Thoracic aorta (tissue), 2 donors: Measurements from ENCODE around the gene TIMP2. TPM values are rescaled to one million over a fixed set of nuclear protein-coding genes. Genes with fewer than 3 reads are reported as not detected.

Experiments
- ATAC-seq: fragments of 150-250 bp; one replicate; pipeline ENCODE4 v1.8.0; 2017; ENCODE audit warnings: low read depth; ENCODE audit not compliant: insufficient number of reproducible peaks, low FRiP score
- DNase-seq: peaks from one replicate; pipeline ENCODE4 v3.0.0-alpha.2; 2020; ENCODE audit warnings: low spot score
- H3K27ac ChIP-seq, 2 donors: fragments of 200-600 bp; sonication (generic); 1 replicate in 1 of 2; 2 replicates in 1 of 2; pipeline ENCODE4 v1.5.1; 2016; ENCODE audit warnings: mild to moderate bottlenecking in 2 of 2, moderate library complexity in 2 of 2
- H3K27me3 ChIP-seq: fragments of 200-600 bp; sonication (generic); replicated peaks from 2 replicates; pipeline ENCODE4 v1.6.0; 2016; ENCODE audit warnings: mild to moderate bottlenecking; ENCODE audit not compliant: insufficient read depth
- H3K36me3 ChIP-seq: fragments of 200-600 bp; sonication (generic); one replicate; pipeline ENCODE4 v1.5.1; 2016
- H3K4me1 ChIP-seq, 2 donors: fragments of 200-600 bp; sonication (generic); 1 replicate in 1 of 2; 2 replicates in 1 of 2; pipeline versions ENCODE4 v1.5.1 to v1.6.0; 2016; ENCODE audit warnings: low read depth in 2 of 2, mild to moderate bottlenecking in 1 of 2; ENCODE audit not compliant: control insufficient read depth in 1 of 2
- H3K4me3 ChIP-seq: fragments of 200-600 bp; sonication (generic); 2 replicates; pipeline ENCODE4 v1.5.1; 2016; ENCODE audit warnings: mild to moderate bottlenecking
- H3K9me3 ChIP-seq: fragments of 200-600 bp; sonication (generic); 2 replicates; pipeline ENCODE4 v1.5.1; 2016
- total RNA-seq, 2 donors: library from RNA; depleted of rRNA; stranded (reverse); fragments of >200 nt; gene quantifications; one replicate each; pipeline versions ENCODE4 v1.1.0 to v1.2.3, GENCODE V29; 2016
- TF ChIP-seq, protein P1 (sequence below): fragments of 200-600 bp; sonication (generic); IDR thresholded peaks from one replicate; pipeline ENCODE4 v1.5.1; 2019; ENCODE audit warnings: antibody characterized with exemption

The TIMP2 gene
- total RNA-seq, 2 donors from 2014 or later = 475 to 619 TPM

DNA sequence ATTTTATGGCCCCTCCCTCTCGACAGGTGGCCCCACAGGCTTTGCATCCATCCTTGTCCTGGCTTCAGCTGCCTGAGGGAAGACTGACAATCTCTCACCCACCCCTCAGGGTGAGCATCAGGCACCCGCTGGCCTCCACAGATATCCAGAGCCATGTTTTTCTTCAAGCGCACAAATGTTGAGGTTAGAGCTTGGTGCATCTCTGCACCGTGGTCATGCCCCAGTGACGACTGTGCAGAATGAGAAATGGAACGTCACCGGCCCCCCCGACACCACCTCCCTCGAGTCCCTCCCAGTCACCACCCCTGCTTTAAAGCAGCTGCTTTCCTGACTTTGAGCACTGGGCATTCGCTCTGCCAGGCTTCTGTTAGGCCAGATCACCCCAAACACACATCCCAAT is 19.8 kb upstream of the TIMP2 start:
- no peaks in the 10 kb centered on the region for H3K27me3 ChIP-seq
- TF ChIP-seq, protein P1, sequence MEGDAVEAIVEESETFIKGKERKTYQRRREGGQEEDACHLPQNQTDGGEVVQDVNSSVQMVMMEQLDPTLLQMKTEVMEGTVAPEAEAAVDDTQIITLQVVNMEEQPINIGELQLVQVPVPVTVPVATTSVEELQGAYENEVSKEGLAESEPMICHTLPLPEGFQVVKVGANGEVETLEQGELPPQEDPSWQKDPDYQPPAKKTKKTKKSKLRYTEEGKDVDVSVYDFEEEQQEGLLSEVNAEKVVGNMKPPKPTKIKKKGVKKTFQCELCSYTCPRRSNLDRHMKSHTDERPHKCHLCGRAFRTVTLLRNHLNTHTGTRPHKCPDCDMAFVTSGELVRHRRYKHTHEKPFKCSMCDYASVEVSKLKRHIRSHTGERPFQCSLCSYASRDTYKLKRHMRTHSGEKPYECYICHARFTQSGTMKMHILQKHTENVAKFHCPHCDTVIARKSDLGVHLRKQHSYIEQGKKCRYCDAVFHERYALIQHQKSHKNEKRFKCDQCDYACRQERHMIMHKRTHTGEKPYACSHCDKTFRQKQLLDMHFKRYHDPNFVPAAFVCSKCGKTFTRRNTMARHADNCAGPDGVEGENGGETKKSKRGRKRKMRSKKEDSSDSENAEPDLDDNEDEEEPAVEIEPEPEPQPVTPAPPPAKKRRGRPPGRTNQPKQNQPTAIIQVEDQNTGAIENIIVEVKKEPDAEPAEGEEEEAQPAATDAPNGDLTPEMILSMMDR = no peak
- peaks cover 0 to 8% of the 10 kb centered on the region in 2 donors for H3K4me1 ChIP-seq
- ATAC-seq (no peak), DNase-seq (no peak)
- no peaks in the 10 kb centered on the region for H3K36me3 ChIP-seq
- no peak overlapping the region for H3K4me3 ChIP-seq
- H3K9me3 ChIP-seq = no peaks in the 10 kb centered on the region
- no peak overlapping the region for H3K27ac ChIP-seq

DNA sequence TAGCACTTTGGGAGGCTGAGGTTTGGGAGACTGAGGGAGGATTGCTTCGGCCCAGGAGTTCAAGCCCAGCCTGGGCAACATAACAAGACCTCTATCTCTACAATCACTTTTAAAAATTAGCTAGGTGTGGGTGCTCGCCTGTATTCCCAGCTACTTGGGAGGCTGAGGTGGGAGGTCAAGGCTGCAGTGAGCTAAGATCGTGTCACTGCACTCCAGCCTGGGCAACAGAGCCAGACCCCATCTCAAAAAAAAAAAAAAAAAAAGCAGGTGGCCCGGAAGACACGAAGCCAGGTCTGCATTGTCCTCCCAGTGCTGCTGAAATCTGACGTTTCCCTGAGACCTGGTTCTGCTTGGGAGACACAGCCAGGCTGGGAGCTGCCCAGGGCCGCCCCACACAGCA is 18.8 kb upstream of the TIMP2 start:
- no peak for DNase-seq
- no peaks in the 10 kb centered on the region for H3K9me3 ChIP-seq

DNA sequence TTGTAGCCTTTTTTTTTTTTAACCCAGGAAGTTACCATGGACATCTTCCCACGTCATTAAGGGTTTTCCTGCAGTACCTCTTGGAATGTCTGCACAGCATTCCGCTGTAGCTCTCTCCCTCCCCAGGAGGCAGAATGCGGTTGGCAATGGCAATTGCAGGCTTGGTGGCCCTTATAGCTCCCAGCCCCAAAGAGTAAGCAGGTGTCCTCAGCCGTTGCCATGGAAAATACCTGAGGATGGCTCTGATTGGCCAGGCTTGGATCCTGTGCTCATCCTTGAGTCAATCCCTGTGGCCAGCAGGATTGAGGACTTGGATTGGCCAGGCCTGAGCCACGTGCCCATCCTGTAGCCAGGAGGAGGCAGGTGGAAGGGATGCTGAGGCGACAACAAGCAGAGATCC is 15.5 kb upstream of the TIMP2 start:
- Histone ChIP-seq H3K9me3 (no peaks in the 10 kb centered on the region), H3K4me1 (peaks cover 1 to 27% of the 10 kb centered on the region in 2 donors), H3K4me3 (no peak overlapping the region), H3K27ac (no peak overlapping the region), H3K36me3 (no peaks in the 10 kb centered on the region), H3K27me3 (no peaks in the 10 kb centered on the region)
- TF ChIP-seq, protein P1 = no peak
- no peak for DNase-seq
- ATAC-seq = no peak

More for the DNA sequence above, 18.8 kb upstream of the TIMP2 start:
- Histone ChIP-seq H3K36me3 (no peaks in the 10 kb centered on the region), H3K4me3 (no peak overlapping the region), H3K27ac (no peak overlapping the region), H3K4me1 (peaks cover 0 to 17% of the 10 kb centered on the region in 2 donors), H3K27me3 (no peaks in the 10 kb centered on the region)
- TF ChIP-seq, protein P1 = no peak
- ATAC-seq = no peak

DNA sequence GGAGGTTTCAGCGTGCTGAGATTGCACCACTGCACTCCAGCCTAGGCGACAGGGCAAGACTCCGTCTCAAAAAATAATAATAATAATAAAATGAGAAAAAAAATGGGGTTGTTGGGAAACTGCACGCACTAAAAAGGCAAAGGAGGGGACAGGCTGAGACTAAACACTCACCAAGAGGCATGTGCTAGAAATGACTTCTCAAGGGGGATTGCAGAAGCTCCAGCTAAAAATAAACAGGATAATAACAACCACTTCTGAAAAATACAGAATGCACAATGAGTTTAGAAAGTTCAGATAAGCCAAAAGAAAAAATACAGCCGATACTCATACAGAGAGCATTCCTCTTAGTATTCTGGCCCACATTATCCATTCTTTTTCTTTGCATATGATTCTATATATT is 15.1 kb upstream of the TIMP2 start:
- no peaks in the 10 kb centered on the region for H3K36me3 ChIP-seq
- H3K27ac ChIP-seq = no peak overlapping the region
- TF ChIP-seq, protein P1 = no peak
- H3K4me1 ChIP-seq = peaks cover 6 to 31% of the 10 kb centered on the region in 2 donors
- ATAC-seq = no peak
- no peaks in the 10 kb centered on the region for H3K27me3 ChIP-seq
- DNase-seq = no peak
- H3K9me3 ChIP-seq = no peaks in the 10 kb centered on the region
- no peak overlapping the region for H3K4me3 ChIP-seq

DNA sequence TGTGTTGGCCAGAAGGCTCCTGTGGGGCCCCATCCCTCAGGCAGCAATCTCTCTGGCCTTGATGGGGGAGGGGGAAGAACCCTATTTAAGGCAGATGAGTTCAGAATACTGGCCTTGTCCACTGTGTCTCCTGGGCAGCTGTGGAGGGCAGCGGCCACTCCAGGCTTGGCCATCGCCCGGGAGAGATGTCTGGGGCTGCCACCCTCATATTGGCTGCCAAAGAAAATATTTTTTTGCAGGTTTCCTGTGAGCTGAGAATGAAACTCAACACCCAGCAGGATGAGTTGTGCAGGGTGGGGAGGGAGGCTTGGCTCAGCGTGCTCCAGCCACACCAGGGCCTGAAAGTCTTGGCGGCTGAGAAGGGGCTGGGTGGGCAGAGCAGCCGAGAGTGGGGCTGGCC is 14.4 kb upstream of the TIMP2 start:
- peaks cover 12 to 38% of the 10 kb centered on the region in 2 donors for H3K4me1 ChIP-seq
- H3K9me3 ChIP-seq = no peaks in the 10 kb centered on the region
- no peak overlapping the region for H3K27ac ChIP-seq
- H3K4me3 ChIP-seq = no peak overlapping the region
- no peaks in the 10 kb centered on the region for H3K36me3 ChIP-seq
- TF ChIP-seq, protein P1 = no peak
- DNase-seq = no peak
- H3K27me3 ChIP-seq = no peaks in the 10 kb centered on the region
- ATAC-seq = no peak
